ENCODE data around the gene FHIT.
A peak's percentile ranks its signal among the peaks of the same experiment; 100 is the strongest.

FHIT gene

DNA sequence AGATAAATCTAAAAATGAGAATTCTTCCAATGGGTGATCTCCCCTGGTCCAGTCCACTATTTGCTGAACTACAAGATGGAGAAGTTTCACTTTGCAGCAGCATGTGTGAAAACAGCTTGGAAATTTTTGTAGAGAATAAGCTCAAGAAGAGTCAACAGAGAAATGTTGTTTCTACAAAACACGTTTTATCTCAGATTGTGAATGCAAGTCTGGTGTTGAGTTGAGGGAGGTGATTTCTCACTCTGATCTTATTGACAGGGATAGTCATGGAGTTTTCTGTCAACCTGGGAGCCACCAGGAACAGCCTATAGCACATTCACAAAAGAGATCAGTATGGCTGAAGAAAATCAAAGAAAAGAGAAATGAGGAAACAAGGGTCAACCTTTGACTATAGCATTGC, 1220.3 kb downstream of the FHIT start:
- peaks cover 6% of the 10 kb centered on the region for H3K4me1 Mint-ChIP-seq
- no peaks in the 10 kb centered on the region for H3K27me3 Mint-ChIP-seq (ENCODE audit: low read depth)
- no peaks in the 10 kb centered on the region for H3K36me3 Mint-ChIP-seq (ENCODE audit: low read depth)
- no peak overlapping the region for H3K4me3 Mint-ChIP-seq
- TF ChIP-seq, protein P1, sequence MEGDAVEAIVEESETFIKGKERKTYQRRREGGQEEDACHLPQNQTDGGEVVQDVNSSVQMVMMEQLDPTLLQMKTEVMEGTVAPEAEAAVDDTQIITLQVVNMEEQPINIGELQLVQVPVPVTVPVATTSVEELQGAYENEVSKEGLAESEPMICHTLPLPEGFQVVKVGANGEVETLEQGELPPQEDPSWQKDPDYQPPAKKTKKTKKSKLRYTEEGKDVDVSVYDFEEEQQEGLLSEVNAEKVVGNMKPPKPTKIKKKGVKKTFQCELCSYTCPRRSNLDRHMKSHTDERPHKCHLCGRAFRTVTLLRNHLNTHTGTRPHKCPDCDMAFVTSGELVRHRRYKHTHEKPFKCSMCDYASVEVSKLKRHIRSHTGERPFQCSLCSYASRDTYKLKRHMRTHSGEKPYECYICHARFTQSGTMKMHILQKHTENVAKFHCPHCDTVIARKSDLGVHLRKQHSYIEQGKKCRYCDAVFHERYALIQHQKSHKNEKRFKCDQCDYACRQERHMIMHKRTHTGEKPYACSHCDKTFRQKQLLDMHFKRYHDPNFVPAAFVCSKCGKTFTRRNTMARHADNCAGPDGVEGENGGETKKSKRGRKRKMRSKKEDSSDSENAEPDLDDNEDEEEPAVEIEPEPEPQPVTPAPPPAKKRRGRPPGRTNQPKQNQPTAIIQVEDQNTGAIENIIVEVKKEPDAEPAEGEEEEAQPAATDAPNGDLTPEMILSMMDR (IDR thresholded peaks at IDR 0.05; ENCODE audit: unreplicated experiment in 3 of 3) = no peak
- H3K27ac Mint-ChIP-seq = no peak overlapping the region
- H3K9me3 Mint-ChIP-seq = no peaks in the 10 kb centered on the region

DNA sequence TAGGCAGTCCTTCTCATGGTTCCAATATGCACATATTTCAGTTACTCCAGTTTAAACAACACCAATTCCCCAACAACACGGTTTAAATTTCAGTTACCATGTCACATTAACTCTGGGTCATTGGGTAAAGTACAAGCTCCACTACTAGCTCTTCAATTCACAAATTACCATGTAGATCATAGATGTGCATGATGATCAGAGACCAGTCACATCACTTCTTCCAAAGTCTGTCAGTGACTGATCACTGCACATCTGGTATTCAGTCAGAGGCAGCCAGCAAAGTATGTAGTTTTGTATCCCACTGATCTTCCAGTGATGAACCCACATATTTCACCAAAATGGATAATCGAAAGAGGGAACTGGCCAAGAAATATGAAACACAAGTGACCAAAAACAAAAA, 1223.0 kb downstream of the FHIT start:
- Mint-ChIP-seq H3K27ac (no peak overlapping the region), H3K36me3 (ENCODE audit: low read depth) (no peaks in the 10 kb centered on the region)
- TF ChIP-seq, protein P1 (IDR thresholded peaks at IDR 0.05; ENCODE audit: unreplicated experiment in 3 of 3) = no peak

DNA sequence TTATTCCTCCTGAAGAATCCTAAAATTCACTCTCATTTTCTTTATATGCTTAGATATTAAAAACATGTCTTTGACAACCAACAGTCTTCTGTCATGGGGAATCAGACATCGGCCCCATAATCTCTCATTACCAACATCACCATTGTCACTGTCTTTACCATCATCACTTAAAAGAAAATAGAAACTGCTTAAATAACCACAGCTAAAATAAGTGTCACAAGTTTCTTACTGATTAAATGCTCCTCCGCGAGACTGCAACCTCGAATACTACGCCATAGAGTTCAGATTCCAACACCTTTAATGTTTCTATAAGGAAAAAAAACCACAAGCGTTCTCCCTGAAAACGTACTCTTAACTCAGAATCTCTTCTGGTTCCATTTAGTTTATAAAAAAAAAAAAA, 1223.9 kb downstream of the FHIT start:
- Mint-ChIP-seq H3K9me3 (no peaks in the 10 kb centered on the region), H3K27ac (no peak overlapping the region), H3K4me3 (no peak overlapping the region), H3K36me3 (ENCODE audit: low read depth) (no peaks in the 10 kb centered on the region), H3K27me3 (ENCODE audit: low read depth) (peaks cover 3% of the 10 kb centered on the region), H3K4me1 (peaks cover 29% of the 10 kb centered on the region)
- TF ChIP-seq, protein P1 (IDR thresholded peaks at IDR 0.05; ENCODE audit: unreplicated experiment in 3 of 3) = no peak

More for the DNA sequence above, 1223.0 kb downstream of the FHIT start:
- Mint-ChIP-seq H3K4me3 (no peak overlapping the region), H3K27me3 (ENCODE audit: low read depth) (peaks cover 2% of the 10 kb centered on the region), H3K9me3 (no peaks in the 10 kb centered on the region), H3K4me1 (peaks cover 28% of the 10 kb centered on the region)

DNA sequence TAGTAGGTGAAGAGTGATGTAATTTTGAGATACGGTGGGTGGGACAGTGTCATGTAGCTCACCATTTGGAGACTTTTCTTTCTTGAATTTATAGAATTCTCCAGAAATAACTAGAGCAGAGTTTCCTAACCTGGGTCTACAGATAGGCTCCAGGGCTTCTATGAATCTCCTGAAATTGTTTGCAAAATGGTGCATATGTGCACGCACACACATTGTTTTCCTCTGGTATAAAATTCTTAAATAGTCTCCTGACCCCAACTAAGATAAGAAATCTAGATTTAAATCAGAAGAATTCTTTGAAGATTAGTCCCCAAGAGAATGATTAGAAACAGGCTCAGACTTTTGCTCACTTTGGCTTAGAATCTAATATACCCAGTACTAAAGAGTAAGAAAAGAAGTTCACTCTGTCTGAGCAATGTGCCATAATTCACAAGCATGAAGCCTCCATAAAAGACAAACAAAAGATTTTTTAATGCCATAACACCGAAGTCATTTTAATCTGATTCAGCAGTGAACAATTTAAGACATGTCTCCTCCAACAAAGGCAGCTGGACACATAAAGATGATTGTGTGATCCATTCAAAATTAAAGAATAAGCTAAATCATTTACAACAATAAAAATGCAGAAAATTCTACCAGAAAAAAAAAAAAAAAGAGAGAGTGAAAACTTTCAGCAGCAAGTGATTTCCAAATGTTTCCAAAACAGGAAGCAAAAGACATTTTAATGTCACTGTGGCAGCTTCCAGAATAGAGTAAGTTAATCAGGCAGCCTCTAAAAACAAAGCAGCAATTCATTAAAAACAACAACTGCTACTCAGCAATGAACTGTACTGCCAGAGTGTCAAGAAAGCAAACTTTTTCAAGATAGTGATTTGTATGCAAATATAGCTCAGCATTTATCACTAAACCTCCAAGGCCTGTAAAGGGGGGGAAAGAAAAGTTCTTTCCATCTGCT, 1225.9 kb downstream of the FHIT start:
- no peaks in the 10 kb centered on the region for H3K9me3 Mint-ChIP-seq
- H3K4me3 Mint-ChIP-seq = no peak overlapping the region
- TF ChIP-seq, protein P1 (IDR thresholded peaks at IDR 0.05; ENCODE audit: unreplicated experiment in 3 of 3) = no peak
- no peaks in the 10 kb centered on the region for H3K36me3 Mint-ChIP-seq (ENCODE audit: low read depth)
- H3K27me3 Mint-ChIP-seq (ENCODE audit: low read depth) = peaks cover 3% of the 10 kb centered on the region
- peak overlapping the region; percentile 5 to 77 (median 75) for H3K27ac Mint-ChIP-seq
- peaks cover 29% of the 10 kb centered on the region for H3K4me1 Mint-ChIP-seq

DNA sequence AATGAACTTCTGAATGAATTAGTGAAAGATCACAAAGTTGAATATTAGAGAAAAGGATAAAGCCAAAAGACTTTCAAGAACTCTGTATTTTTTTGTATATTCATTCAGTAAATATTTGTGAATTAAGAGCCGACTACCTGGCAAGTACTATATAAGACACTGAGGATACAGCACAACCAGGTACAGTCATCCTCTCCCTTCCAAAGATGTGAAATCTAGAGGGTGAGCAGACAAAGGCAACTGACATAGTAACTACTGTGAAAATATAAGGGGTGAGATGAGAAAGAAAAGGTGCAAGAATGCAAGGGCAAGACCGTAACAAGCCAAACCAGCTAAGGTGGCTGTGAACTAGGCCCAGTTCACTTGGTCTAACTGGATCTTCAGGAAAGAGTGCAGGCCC, 1226.9 kb downstream of the FHIT start:
- no peak overlapping the region for H3K4me3 Mint-ChIP-seq
- H3K27me3 Mint-ChIP-seq (ENCODE audit: low read depth) = peaks cover 3% of the 10 kb centered on the region
- H3K9me3 Mint-ChIP-seq = no peaks in the 10 kb centered on the region
- peak overlapping the region in 1 of 3 experiments; percentile 5 for H3K27ac Mint-ChIP-seq
- TF ChIP-seq, protein P1 (IDR thresholded peaks at IDR 0.05; ENCODE audit: unreplicated experiment in 3 of 3) = no peak
- no peaks in the 10 kb centered on the region for H3K36me3 Mint-ChIP-seq (ENCODE audit: low read depth)
- H3K4me1 Mint-ChIP-seq = peaks cover 29% of the 10 kb centered on the region

DNA sequence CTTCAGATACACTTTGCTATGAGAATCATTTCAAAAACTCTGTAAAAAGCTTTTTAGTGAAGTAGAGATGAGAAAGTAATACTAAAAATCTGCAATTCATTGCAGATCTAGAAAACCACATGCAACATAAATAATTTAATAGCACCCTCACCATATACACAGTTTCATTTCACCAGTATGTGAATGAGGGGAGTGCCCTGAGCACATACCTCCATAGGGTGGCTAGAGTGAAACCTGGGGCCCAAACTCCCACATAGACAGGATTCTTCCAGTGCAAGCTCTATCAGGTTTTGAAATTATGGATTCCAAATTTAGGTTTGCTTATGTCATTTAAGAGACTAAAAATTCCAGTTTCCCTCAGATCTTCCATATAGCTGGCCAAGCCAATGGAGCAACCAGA, 1228.1 kb downstream of the FHIT start:
- Mint-ChIP-seq H3K36me3 (ENCODE audit: low read depth) (no peaks in the 10 kb centered on the region), H3K9me3 (no peaks in the 10 kb centered on the region), H3K27ac (no peak overlapping the region), H3K27me3 (ENCODE audit: low read depth) (peaks cover 3% of the 10 kb centered on the region), H3K4me3 (no peak overlapping the region), H3K4me1 (peaks cover 29% of the 10 kb centered on the region)
- TF ChIP-seq, protein P1 (IDR thresholded peaks at IDR 0.05; ENCODE audit: unreplicated experiment in 3 of 3) = no peak

Measured in nephron (organoid).